Measurements from ENCODE around the gene PHLDB1.
A peak's percentile ranks its signal among the peaks of the same experiment; 100 is the strongest.
"Not testable (repeated sequence)": the region's sequence is repeated elsewhere in the genome, so short reads cannot be mapped to it uniquely, and the experiment has no call there.

PHLDB1 gene

GRCh38 chr11:118607401-118608359 is at the start of gene PHLDB1:
PHLDB1 (plus strand) TSS chr11:118607615; CDS start chr11:118613837, 6,222 bp downstream.
- peak; percentile 64 for DNase-seq

GRCh38 chr11:118560806-118561205 is 46.6 kb upstream of the PHLDB1 start:
- DNase-seq = no peak

- no peak for DNase-seq
These were observed 42.4 kb upstream of the PHLDB1 start for GRCh38 chr11:118565051-118565450.

GRCh38 chr11:118569670-118570069 is 37.7 kb upstream of the PHLDB1 start:
- no peak for DNase-seq

- no peak for DNase-seq
These were observed 36.6 kb upstream of the PHLDB1 start for GRCh38 chr11:118570787-118571186.

- not testable (repeated sequence) for DNase-seq
These were observed 35.7 kb upstream of the PHLDB1 start for GRCh38 chr11:118571701-118572060.

- DNase-seq = peak; percentile 78
These were observed 35.1 kb upstream of the PHLDB1 start, which contains the start of gene ARCN1 for GRCh38 chr11:118572061-118572980. ARCN1 (plus strand) TSS chr11:118572409; CDS start chr11:118572548, 139 bp downstream.

GRCh38 chr11:118572981-118573550 is 34.3 kb upstream of the PHLDB1 start:
- DNase-seq = peak; percentile 24

GRCh38 chr11:118574636-118575035 is 32.8 kb upstream of the PHLDB1 start:
- no peak for DNase-seq

GRCh38 chr11:118577995-118578394 is 29.4 kb upstream of the PHLDB1 start:
- DNase-seq = not testable (repeated sequence)

- DNase-seq = no peak
These were observed 26.4 kb upstream of the PHLDB1 start for GRCh38 chr11:118581057-118581456.

GRCh38 chr11:118587952-118588351 is 19.5 kb upstream of the PHLDB1 start:
- DNase-seq = no peak

- no peak for DNase-seq
These were observed 14.6 kb upstream of the PHLDB1 start for GRCh38 chr11:118592616-118593367.

GRCh38 chr11:118594984-118595383 is 12.4 kb upstream of the PHLDB1 start:
- peak; percentile 22 for DNase-seq

- no peak for DNase-seq
These were observed 10.9 kb upstream of the PHLDB1 start for GRCh38 chr11:118596224-118597146.

GRCh38 chr11:118597556-118597955 is 9.9 kb upstream of the PHLDB1 start:
- no peak for DNase-seq

GRCh38 chr11:118602331-118602730 is 5.1 kb upstream of the PHLDB1 start:
- no peak for DNase-seq

GRCh38 chr11:118603709-118604108 is 3.7 kb upstream of the PHLDB1 start:
- DNase-seq = not testable (repeated sequence)

- DNase-seq = no peak
These were observed 2.8 kb upstream of the PHLDB1 start for GRCh38 chr11:118604566-118604965.

- DNase-seq = no peak
These were observed 2.1 kb upstream of the PHLDB1 start for GRCh38 chr11:118605116-118605867.

All from NCI-H82 (cell line).